Prostate gland (tissue), 2 donors: ENCODE results near the gene SECTM1. TPM values are rescaled to one million over a fixed set of nuclear protein-coding genes. Genes with fewer than 3 reads are reported as not detected.

Experiments
- DNase-seq: peaks from one replicate; pipeline ENCODE4 v3.0.0-alpha.2; 2019; ENCODE audit warnings: low spot score
- H3K27ac ChIP-seq, 2 donors: fragments of 200-600 bp; sonication (generic); 2 replicates each; pipeline ENCODE4 v1.5.1; 2017 to 2019
- H3K27me3 ChIP-seq: fragments of 200-600 bp; sonication (generic); replicated peaks from 2 replicates; pipeline ENCODE4 v1.5.1; 2019; ENCODE audit not compliant: insufficient read depth
- H3K36me3 ChIP-seq, 2 donors: fragments of 200-600 bp; sonication (generic); 1 replicate in 1 of 2; 2 replicates in 1 of 2; pipeline versions ENCODE4 v1.5.1 to v1.8.1; 2017 to 2019
- H3K4me1 ChIP-seq: fragments of 200-600 bp; sonication (generic); replicated peaks from 2 replicates; pipeline ENCODE4 v1.5.1; 2019
- H3K4me3 ChIP-seq, 2 donors: fragments of 200-600 bp; sonication (generic); 2 replicates each; pipeline ENCODE4 v1.5.1; 2017 to 2019
- H3K9me3 ChIP-seq: fragments of 200-600 bp; sonication (generic); 2 replicates; pipeline ENCODE4 v1.5.1; 2017
- CTCF ChIP-seq, 4 experiments: fragments of 200-600 bp in 2 of 4; fragments of 450-650 bp in 2 of 4; sonication (generic) in 2 of 4; IDR thresholded peaks; 1 replicate in 3 of 4; 2 replicates in 1 of 4; pipeline ENCODE4 v1.5.1; 2016 to 2019; ENCODE audit warnings: antibody characterized with exemption in 4 of 4, mild to moderate bottlenecking in 2 of 4, moderate library complexity in 2 of 4
- POLR2A ChIP-seq: fragments of 450-650 bp; IDR thresholded peaks from one replicate; pipeline ENCODE4 v1.6.1; 2016; ENCODE audit warnings: antibody characterized with exemption, mild to moderate bottlenecking
- POLR2AphosphoS5 ChIP-seq: sonication (generic); formaldehyde crosslinking; IDR thresholded peaks from one replicate; pipeline ENCODE4 v1.6.1; 2017; ENCODE audit warnings: antibody characterized with exemption
- WGBS: methylation state at CpG from one replicate; pipeline ENCODE4 v1.1.5; 2018; 5-methylcytosine and 5-hydroxymethylcytosine counted together
- intact Hi-C: fragments of 100-400 bp; cut with DNase I; formaldehyde crosslinking; loops from one replicate; pipeline ENCODE4 v1.14.2; 2022
- total RNA-seq, 2 donors: library from RNA; depleted of rRNA; stranded (reverse); fragments of >200 nt; gene quantifications; one replicate each; pipeline ENCODE4 v1.1.0, GENCODE V29; 2016

Gene SECTM1
- total RNA-seq, 2 donors from 2014 or later = 9.0 to 12.5 TPM

- intact Hi-C loops = no loop called here
- Histone ChIP-seq H3K36me3 (no peaks in the 10 kb centered on the region), H3K4me3 (no peak overlapping the region), H3K9me3 (no peaks in the 10 kb centered on the region), H3K4me1 (peaks cover 4% of the 10 kb centered on the region), H3K27ac (no peak overlapping the region), H3K27me3 (no peaks in the 10 kb centered on the region)
- 96% methylated on average over 29 of the region's 30 CpGs for WGBS
- TF ChIP-seq POLR2AphosphoS5 = no peak
- no peak for TF ChIP-seq CTCF (IDR thresholded peaks at IDR 0.05)
- TF ChIP-seq POLR2A = no peak
- no peak for DNase-seq
Observed at GRCh38 chr17:82325286-82326180, 8.0 kb downstream of the SECTM1 start.

GRCh38 chr17:82324566-82325285 is 8.8 kb downstream of the SECTM1 start:
- WGBS = 65% methylated on average over 25 of the region's 25 CpGs
- no peaks in the 10 kb centered on the region for H3K9me3 ChIP-seq
- no peaks in the 10 kb centered on the region for H3K36me3 ChIP-seq
- intact Hi-C loops = loop anchor here (5.0 kb wide), 1 partner anchor 117 kb away; no protein-coding TSS in a partner anchor
- TF ChIP-seq POLR2A (no peak), POLR2AphosphoS5 (no peak), CTCF (IDR thresholded peaks at IDR 0.05) (no peak)
- no peak overlapping the region for H3K4me3 ChIP-seq
- no peak for DNase-seq
- H3K27ac ChIP-seq = no peak overlapping the region
- H3K27me3 ChIP-seq = no peaks in the 10 kb centered on the region
- H3K4me1 ChIP-seq = no peaks in the 10 kb centered on the region

GRCh38 chr17:82323514-82324234 is 9.9 kb downstream of the SECTM1 start:
- no peak for TF ChIP-seq POLR2A
- TF ChIP-seq POLR2AphosphoS5 = no peak
- TF ChIP-seq CTCF (IDR thresholded peaks at IDR 0.05) = no peak
- 71% methylated on average over 21 of the region's 21 CpGs for WGBS
- no peak overlapping the region for H3K4me3 ChIP-seq
- no peaks in the 10 kb centered on the region for H3K4me1 ChIP-seq
- H3K27me3 ChIP-seq = no peaks in the 10 kb centered on the region
- intact Hi-C loops = loop anchor here (2.0 to 5.0 kb wide), 2 partner anchors 79 to 116 kb away; no protein-coding TSS in a partner anchor
- H3K27ac ChIP-seq = no peak overlapping the region
- H3K9me3 ChIP-seq = no peaks in the 10 kb centered on the region
- no peaks in the 10 kb centered on the region for H3K36me3 ChIP-seq
- no peak for DNase-seq

GRCh38 chr17:82322526-82323453 is 10.8 kb downstream of the SECTM1 start:
- intact Hi-C loops = loop anchor here (2.0 to 5.0 kb wide), 2 partner anchors 78 to 115 kb away; no protein-coding TSS in a partner anchor
- Histone ChIP-seq H3K36me3 (no peaks in the 10 kb centered on the region), H3K27me3 (no peaks in the 10 kb centered on the region), H3K9me3 (no peaks in the 10 kb centered on the region), H3K27ac (no peak overlapping the region), H3K4me3 (no peak overlapping the region), H3K4me1 (no peaks in the 10 kb centered on the region)
- 90% methylated on average over 25 of the region's 28 CpGs for WGBS
- TF ChIP-seq POLR2AphosphoS5 = no peak
- TF ChIP-seq CTCF (IDR thresholded peaks at IDR 0.05) = no peak
- TF ChIP-seq POLR2A = no peak
- no peak for DNase-seq
